ENCODE results near the gene KRT2.

KRT2 gene

DNA sequence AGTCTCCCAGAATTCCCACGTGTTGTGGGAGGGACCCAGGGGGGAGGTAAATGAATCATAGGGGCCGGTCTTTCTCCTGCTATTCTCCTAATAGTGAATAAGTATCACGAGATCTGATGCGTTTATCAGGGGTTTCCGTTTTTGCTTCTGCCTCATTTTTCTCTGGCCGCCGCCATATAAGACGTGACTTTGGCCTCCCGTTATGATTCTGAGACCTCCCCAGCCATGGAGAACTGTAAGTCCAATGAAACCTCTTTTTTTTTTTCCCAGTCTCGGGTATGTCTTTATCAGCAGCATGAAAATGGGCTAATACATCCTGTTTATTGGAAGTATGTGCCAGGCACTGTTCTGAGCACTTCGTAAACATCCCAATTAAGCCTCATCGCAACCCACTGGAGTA lies 51.5 kb downstream of the KRT2 start:
- no peak for DNase-seq (ENCODE audit: low read depth in 2 of 3, low spot score in 2 of 3)

DNA sequence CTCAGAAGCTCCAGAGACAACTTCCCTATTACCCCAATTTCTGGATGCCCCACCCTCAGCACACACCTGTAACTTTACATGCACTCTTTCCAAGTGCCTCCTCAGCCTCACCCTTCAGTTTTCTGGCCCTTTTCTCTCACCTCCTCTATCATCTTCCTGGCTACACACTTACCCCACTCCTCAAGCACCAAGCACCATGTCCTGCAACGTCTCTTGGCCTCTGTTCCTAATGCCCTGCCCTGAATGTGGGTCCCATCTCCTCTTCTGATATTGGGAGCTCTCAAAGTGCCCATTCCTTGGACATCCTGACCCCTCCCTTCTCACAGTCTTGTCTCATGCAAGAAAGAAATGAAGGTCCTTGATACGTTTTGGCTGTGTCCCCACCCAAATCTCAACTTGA lies 51.9 kb downstream of the KRT2 start:
- no peak for DNase-seq (ENCODE audit: low read depth in 2 of 3, low spot score in 2 of 3)

DNA sequence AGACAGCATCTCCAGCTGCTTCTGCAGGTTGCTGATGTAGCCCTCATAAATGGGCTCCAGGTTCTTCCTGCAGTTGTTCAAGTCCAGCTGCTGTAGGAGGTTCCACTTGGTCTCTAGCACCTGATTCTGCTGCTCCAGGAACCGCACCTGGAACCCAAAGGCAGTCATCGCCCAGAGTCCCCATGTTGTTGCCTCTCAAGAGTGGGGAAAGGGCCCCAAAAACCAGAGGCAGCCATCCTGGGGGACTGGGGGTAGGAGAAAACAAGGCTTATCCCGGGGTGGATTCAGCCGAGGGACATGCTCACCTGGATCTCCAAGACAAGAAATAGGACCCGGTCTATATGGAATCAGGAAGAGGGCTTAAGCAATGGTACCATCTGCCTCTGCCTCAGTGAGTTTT lies 53.0 kb downstream of the KRT2 start:
- DNase-seq (ENCODE audit: low read depth in 2 of 3, low spot score in 2 of 3), result no peak

All from activated CD8-positive, alpha-beta memory T cell treated with anti-CD3 and anti-CD28 coated beads for 48 hours (primary cell).